ENCODE data around the gene CPLX3. TPM values are rescaled to one million over a fixed set of nuclear protein-coding genes. Genes with fewer than 3 reads are reported as not detected.

CPLX3 gene
- total RNA-seq, 1 experiment from 2014 or later, result not detected

DNA sequence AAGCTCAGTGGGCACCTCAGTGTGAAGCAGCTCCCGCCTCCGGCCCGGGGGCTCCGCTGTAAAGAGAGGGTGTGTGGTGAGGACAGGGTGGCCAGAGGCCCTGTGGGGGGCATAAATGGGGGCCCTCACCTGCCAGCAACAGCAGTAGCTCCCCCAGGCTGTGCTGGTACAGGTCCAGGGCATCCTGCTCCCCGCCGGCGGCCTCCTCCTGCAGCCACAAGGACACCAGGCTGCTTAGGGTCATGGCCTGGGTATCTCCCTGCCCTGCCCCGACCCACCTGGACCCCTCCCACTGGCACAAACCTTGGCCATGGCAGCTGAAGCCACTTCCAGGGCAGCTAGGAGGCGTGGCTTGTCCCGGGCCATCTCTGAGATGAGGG is 11.7 kb downstream of the CPLX3 start:
- no peak for DNase-seq (ENCODE audit: low read depth)
- in situ Hi-C loops (cut with HindIII; ENCODE audit: low pct_unique_long_range_greater_than_20kb, low sequenced_read_pairs), result no loop called here

GRCh38 chr15:74838746-74839525 is 12.5 kb downstream of the CPLX3 start:
- in situ Hi-C loops (cut with HindIII; ENCODE audit: low pct_unique_long_range_greater_than_20kb, low sequenced_read_pairs), result no loop called here
- DNase-seq (ENCODE audit: low read depth), result no peak

- DNase-seq (ENCODE audit: low read depth), result no peak
- in situ Hi-C loops (cut with HindIII; ENCODE audit: low pct_unique_long_range_greater_than_20kb, low sequenced_read_pairs), result no loop called here
These were observed 13.3 kb downstream of the CPLX3 start for GRCh38 chr15:74839526-74840395.

- DNase-seq (ENCODE audit: low read depth), result no peak
- in situ Hi-C loops (cut with HindIII; ENCODE audit: low pct_unique_long_range_greater_than_20kb, low sequenced_read_pairs), result no loop called here
These were observed 14.7 kb downstream of the CPLX3 start for GRCh38 chr15:74840851-74841775.

GRCh38 chr15:74841891-74842373 is 15.5 kb downstream of the CPLX3 start:
- no peak for DNase-seq (ENCODE audit: low read depth)
- in situ Hi-C loops (cut with HindIII; ENCODE audit: low pct_unique_long_range_greater_than_20kb, low sequenced_read_pairs), result no loop called here

DNA sequence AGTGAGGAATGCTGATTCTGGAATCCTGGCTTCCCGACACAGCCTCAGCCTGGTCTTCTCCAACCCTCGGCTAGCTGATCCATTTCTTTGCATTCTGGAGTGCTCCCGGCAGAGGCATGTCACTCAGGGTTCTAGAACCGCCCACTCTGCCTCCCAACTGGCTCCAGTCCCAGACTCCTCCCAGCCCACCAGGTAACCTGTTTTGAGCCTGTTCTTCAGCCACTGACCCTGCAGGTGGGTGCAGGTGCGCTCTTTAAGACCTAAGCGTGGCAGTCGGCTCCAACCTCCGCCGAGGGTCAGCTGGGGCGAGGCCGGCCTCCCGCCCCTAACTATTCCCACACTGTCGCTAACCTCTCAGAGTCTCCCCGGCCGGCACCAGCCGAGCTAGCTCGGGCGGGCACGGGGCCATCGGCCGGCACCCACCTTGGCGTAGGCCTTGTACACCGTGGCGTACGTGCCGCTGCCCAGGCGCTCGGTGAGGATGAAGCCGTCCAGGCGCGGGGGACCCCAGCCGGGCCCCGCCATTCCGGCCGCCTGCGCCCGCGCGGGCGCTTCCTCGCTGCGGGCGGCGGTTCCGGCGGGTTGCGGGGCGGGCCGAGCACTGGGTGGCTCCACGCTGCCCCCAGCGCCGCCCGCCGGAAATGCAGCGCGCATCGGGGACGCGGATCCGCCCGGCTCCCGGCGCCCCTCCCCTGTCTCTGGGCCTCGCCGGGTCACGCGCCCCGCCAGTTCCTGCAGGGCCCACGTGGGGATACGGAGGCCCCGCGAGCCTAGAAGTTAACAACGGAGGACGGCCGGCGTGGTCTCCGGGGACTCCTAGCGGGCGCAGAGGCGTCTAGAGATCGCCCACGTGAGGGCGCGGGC is 16.4 kb downstream of the CPLX3 start, which contains the start of gene ULK3:
ULK3 (minus strand) TSS at position 576 of the 864 bp plus-strand sequence; CDS start at position 525, 51 bp downstream.
- peak; percentile 88 for DNase-seq (ENCODE audit: low read depth)
- in situ Hi-C loops (cut with HindIII; ENCODE audit: low pct_unique_long_range_greater_than_20kb, low sequenced_read_pairs), result no loop called here

DNA sequence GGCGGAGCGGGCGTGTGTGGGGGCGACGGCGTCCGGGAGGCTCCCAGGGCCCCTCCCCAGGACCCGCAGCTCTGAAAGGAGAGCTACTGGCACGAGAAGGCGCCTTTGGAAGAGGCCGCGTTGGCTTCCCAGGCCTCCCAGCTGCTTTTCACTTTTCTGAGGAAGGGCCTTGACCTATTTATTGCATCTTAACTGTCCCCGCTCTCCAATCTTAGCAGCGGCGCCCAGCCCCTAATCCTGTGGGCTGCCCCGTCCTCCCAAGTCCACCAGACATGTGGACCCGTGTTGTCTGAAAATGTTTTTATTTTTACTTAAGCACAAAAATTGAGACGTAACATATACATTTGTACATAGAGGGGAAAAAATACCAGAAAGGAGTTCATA is 17.0 kb downstream of the CPLX3 start:
- no peak for DNase-seq (ENCODE audit: low read depth)
- in situ Hi-C loops (cut with HindIII; ENCODE audit: low pct_unique_long_range_greater_than_20kb, low sequenced_read_pairs), result no loop called here

GRCh38 chr15:74843891-74844299 is 17.5 kb downstream of the CPLX3 start:
- DNase-seq (ENCODE audit: low read depth), result no peak
- in situ Hi-C loops (cut with HindIII; ENCODE audit: low pct_unique_long_range_greater_than_20kb, low sequenced_read_pairs), result no loop called here

- no peak for DNase-seq (ENCODE audit: low read depth)
- in situ Hi-C loops (cut with HindIII; ENCODE audit: low pct_unique_long_range_greater_than_20kb, low sequenced_read_pairs), result no loop called here
These were observed 18.1 kb downstream of the CPLX3 start for GRCh38 chr15:74844319-74845207.

DNA sequence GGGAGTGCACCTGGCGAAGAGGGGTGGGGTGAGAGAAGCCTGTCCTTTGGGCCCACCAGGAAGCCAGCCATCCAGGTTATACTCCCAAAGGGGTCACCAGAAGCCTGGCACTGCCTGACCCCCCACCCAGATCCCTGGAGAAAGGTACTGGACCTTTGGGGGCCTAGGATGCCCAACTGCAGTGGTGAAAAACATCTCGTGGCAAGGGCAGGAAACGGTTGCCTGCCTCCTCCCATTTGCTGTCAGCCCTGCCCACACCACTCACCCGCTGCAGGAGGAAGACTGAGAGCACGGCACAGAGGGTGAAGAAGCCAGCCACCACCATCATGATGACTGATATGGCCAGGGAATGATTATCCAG is 18.8 kb downstream of the CPLX3 start:
- no peak for DNase-seq (ENCODE audit: low read depth)
- in situ Hi-C loops (cut with HindIII; ENCODE audit: low pct_unique_long_range_greater_than_20kb, low sequenced_read_pairs), result no loop called here

GRCh38 chr15:74845581-74845980 is 19.2 kb downstream of the CPLX3 start:
- DNase-seq (ENCODE audit: low read depth), result no peak

DNA sequence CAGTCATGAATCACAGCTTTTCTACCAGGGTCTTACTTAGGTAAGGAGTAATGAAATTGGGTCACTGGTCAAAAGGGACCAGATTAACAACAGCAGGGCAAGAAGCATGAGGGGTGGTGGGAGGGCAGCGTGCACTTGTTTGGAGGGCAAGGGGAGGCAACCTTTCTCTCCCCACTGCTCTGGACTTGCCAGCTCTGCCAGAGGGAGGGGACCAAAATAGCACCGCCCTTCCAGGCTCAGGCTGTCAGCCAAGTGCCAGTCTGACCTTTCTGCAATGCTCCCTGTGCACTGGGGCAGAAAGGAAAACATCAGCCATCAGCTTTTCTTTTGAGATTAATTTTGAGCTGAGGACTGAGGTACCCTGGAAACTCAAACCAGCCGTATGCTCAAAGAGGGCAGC is 21.0 kb downstream of the CPLX3 start:
- in situ Hi-C loops (cut with HindIII; ENCODE audit: low pct_unique_long_range_greater_than_20kb, low sequenced_read_pairs), result no loop called here
- DNase-seq (ENCODE audit: low read depth), result peak; percentile 72

More at GRCh38 chr15:74845581-74845980, 19.2 kb downstream of the CPLX3 start:
- in situ Hi-C loops (cut with HindIII; ENCODE audit: low pct_unique_long_range_greater_than_20kb, low sequenced_read_pairs), result no loop called here

GRCh38 chr15:74850393-74850792 is 24.0 kb downstream of the CPLX3 start:
- no peak for DNase-seq (ENCODE audit: low read depth)
- in situ Hi-C loops (cut with HindIII; ENCODE audit: low pct_unique_long_range_greater_than_20kb, low sequenced_read_pairs), result no loop called here

GRCh38 chr15:74851960-74852359 is 25.5 kb downstream of the CPLX3 start:
- no peak for DNase-seq (ENCODE audit: low read depth)
- in situ Hi-C loops (cut with HindIII; ENCODE audit: low pct_unique_long_range_greater_than_20kb, low sequenced_read_pairs), result no loop called here

- no peak for DNase-seq (ENCODE audit: low read depth)
- in situ Hi-C loops (cut with HindIII; ENCODE audit: low pct_unique_long_range_greater_than_20kb, low sequenced_read_pairs), result no loop called here
These were observed 28.1 kb downstream of the CPLX3 start for GRCh38 chr15:74854453-74855022.

DNA sequence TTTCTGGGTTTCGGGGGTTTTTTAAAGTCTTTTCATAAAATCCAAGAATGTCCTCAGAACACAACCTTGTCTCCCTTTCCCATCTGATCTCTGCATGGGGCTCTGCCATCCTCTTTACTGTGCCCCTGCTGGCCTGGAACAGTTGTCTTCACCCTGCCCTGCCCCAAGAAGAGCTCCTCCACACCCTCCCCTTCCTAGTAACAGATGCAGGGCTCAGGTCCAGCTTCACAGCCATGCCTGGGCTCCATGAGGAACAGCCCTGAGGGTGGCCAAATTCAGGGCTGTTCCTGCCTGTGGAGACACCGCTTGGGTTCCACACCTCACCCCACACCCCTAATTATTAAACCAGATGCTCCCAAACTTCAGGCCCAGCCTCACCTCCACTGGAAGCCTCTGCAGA is 29.4 kb downstream of the CPLX3 start:
- no peak for DNase-seq (ENCODE audit: low read depth)
- in situ Hi-C loops (cut with HindIII; ENCODE audit: low pct_unique_long_range_greater_than_20kb, low sequenced_read_pairs), result no loop called here

Measured in Caki2 (cell line).